ENCODE measurements around the gene ZNF827.

Gene ZNF827

GRCh38 chr4:145735347-145735675 is 203.3 kb downstream of the ZNF827 start:
- DNase-seq, result peak; percentile 42

- DNase-seq, result peak; percentile 52
These were observed 203.9 kb downstream of the ZNF827 start for GRCh38 chr4:145734576-145735346.

- peak; percentile 44 for DNase-seq
These were observed 204.6 kb downstream of the ZNF827 start for GRCh38 chr4:145734031-145734430.

- DNase-seq, result peak; percentile 97
These were observed 205.4 kb downstream of the ZNF827 start for GRCh38 chr4:145732895-145733880.

GRCh38 chr4:145732001-145732815 is 206.4 kb downstream of the ZNF827 start:
- DNase-seq, result peak; percentile 53

GRCh38 chr4:145731028-145731427 is 207.6 kb downstream of the ZNF827 start:
- peak; percentile 38 for DNase-seq

GRCh38 chr4:145730026-145730425 is 208.6 kb downstream of the ZNF827 start:
- DNase-seq, result no peak

- DNase-seq, result no peak
These were observed 215.3 kb downstream of the ZNF827 start for GRCh38 chr4:145723336-145723735.

- DNase-seq, result no peak
These were observed 216.1 kb downstream of the ZNF827 start for GRCh38 chr4:145722561-145722960.

GRCh38 chr4:145720656-145721055 is 218.0 kb downstream of the ZNF827 start:
- no peak for DNase-seq

GRCh38 chr4:145719752-145720624 is 218.6 kb downstream of the ZNF827 start:
- no peak for DNase-seq

- no peak for DNase-seq
These were observed 221.9 kb downstream of the ZNF827 start for GRCh38 chr4:145716661-145717200.

GRCh38 chr4:145716200-145716599 is 222.4 kb downstream of the ZNF827 start:
- DNase-seq, result no peak

- DNase-seq, result no peak
These were observed 228.8 kb downstream of the ZNF827 start for GRCh38 chr4:145709843-145710242.

GRCh38 chr4:145709336-145709735 is 229.3 kb downstream of the ZNF827 start:
- DNase-seq, result no peak
